ENCODE measurements around the gene NCOR1.
"Not testable (repeated sequence)": the region's sequence is repeated elsewhere in the genome, so short reads cannot be mapped to it uniquely, and the experiment has no call there.

Gene NCOR1

GRCh38 chr17:16085066-16085699 is 130.2 kb downstream of the NCOR1 start:
- no peak for DNase-seq

DNA sequence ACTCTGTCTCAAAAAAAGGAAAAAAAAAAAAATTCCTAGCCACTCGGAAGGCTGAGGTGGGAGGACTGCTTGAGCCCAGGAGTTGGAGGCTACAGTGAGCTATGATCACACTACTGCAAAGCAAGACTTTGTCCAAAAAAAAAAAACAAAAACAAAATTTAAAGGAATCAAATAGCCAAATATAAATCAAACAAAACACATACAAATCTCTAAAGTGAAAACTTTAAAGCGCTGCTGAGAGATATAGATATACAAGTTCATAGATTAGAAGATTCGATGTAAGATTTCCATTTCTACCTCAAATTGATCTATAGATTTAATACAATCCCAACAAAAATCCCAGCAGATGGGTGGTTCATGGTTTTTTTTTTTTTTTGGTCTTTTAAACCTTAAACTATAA is 132.1 kb downstream of the NCOR1 start:
- DNase-seq: no peak

- no peak for DNase-seq
Measured at GRCh38 chr17:16081507-16082087, 133.7 kb downstream of the NCOR1 start.

DNA sequence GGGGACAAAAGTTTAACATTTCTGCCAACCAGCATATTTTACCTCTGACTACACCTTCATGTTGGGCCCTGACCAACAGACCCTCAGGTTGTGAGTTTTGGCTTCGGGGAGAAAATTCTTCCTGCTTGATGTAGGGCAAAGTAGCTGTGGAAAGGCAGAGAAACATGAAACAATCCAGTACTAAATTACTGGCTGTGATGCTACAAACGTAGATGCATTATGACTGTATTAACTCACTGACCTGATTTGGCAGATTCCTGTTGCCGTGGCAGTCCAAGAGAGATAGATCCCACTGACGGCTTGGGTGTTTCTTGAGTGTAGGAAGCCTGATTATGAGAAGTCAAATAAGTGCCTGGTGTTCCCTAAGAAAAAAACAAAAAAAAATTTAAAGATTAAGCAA is 135.0 kb downstream of the NCOR1 start:
- DNase-seq: no peak

GRCh38 chr17:16075949-16076348 is 139.4 kb downstream of the NCOR1 start:
- no peak for DNase-seq

GRCh38 chr17:16074423-16074822 is 140.9 kb downstream of the NCOR1 start:
- DNase-seq: no peak

GRCh38 chr17:16073845-16074244 is 141.5 kb downstream of the NCOR1 start:
- no peak for DNase-seq

GRCh38 chr17:16072031-16072430 is 143.3 kb downstream of the NCOR1 start:
- no peak for DNase-seq

DNA sequence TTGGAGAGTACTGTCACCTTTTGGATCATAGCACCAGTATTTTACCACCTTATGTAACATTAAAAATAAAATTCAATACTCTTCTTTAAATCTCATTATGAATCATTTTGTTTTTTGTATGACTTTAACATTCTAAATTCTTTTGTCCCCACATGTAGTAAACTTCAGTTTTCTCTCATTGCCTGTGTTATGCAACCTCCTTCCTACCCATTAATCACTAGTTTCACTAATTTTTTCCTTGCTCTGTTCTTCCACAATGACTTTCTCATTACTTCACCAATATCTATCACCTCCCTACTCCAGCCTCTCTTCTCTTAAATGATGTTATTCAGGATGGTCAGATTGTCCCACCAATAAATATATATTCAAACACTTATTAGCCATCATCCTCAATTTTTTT is 147.0 kb downstream of the NCOR1 start:
- no peak for DNase-seq

GRCh38 chr17:16066125-16066524 is 149.2 kb downstream of the NCOR1 start:
- DNase-seq: no peak

GRCh38 chr17:16061631-16062030 is 153.7 kb downstream of the NCOR1 start:
- no peak for DNase-seq

DNA sequence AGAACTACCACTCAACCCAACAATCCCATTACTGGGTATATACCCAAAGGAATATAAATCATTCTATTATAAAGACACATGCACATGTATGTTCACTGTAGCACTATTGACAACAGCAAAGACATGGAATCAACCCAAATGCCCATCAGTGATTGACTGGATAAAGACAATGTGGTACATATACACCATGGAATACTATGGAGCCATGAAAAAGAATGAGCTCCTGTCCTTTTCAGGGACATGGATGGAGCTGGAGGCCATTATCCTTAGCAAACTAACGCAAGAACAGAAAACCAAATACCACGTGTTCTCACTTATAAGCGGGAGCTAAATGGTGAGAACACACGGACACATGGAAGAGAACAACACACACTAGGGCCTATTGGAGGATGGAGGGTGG is 160.2 kb downstream of the NCOR1 start:
- DNase-seq: not testable (repeated sequence)

DNA sequence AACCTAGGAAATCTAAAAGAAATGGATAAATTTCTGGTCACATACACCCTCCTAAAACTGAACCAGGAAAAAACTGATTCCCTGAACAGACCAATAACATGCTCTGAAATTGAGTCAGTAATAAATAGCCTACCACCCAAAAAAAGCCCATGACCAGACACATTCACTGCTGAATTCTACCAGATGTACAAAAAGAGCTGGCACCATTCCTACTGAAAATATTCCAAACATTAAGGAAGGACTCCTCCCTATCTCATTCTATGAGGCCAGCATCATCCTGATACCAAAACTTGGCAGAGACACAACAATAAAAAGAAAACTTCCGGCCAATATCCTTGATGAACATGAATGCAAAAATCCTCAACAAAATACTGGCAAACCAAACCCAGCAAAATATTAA is 162.8 kb downstream of the NCOR1 start:
- DNase-seq: no peak

GRCh38 chr17:16050844-16051243 is 164.5 kb downstream of the NCOR1 start:
- DNase-seq: no peak

GRCh38 chr17:16048811-16049449 is 166.4 kb downstream of the NCOR1 start:
- no peak for DNase-seq

- no peak for DNase-seq
Measured at GRCh38 chr17:16046966-16047365, 168.4 kb downstream of the NCOR1 start.

GRCh38 chr17:16044487-16044886 is 170.8 kb downstream of the NCOR1 start:
- DNase-seq: no peak

- no peak for DNase-seq
Measured at GRCh38 chr17:16040710-16041251, 174.6 kb downstream of the NCOR1 start.

GRCh38 chr17:16037636-16038035 is 177.7 kb downstream of the NCOR1 start:
- no peak for DNase-seq

- no peak for DNase-seq
Measured at GRCh38 chr17:16036261-16036660, 179.1 kb downstream of the NCOR1 start.

DNA sequence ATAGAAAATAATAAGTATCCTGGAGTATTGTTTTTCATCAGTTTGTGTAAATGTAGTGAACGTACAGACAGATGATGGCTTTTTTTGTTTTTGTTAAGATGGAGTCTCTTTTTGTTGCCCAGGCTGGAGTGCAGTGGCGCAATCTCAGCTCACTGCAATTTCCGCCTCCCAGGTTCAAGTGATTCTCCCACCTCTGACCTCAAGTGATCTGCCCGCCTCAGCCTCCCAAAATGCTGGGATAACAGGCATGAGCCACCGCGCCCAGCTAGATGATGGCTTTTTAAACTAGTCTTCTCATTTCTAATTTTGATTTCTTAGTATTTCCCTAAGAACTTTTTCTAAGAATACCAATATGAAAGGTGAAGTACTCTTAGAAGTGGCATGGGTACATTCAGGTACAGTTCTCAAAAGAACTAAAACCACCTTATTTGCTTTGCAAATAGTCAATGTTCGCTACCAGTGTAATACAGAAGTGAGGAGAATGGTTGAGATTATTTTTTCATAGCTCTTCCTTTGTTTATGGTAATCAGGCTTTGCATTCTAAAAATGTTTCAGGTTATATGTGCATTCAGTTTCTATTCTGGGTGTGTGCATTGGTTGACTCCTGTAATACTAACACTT is 181.5 kb downstream of the NCOR1 start:
- no peak for DNase-seq

- peak; percentile 62 for DNase-seq
Measured at GRCh38 chr17:16027708-16028584, 187.4 kb downstream of the NCOR1 start.

GRCh38 chr17:16026895-16027294 is 188.4 kb downstream of the NCOR1 start:
- DNase-seq: no peak
